ENCODE results near the gene FBXL4.

FBXL4 gene

GRCh38 chr6:98877250-98877649 lies 70.5 kb downstream of the FBXL4 start:
- no peak for DNase-seq

DNA sequence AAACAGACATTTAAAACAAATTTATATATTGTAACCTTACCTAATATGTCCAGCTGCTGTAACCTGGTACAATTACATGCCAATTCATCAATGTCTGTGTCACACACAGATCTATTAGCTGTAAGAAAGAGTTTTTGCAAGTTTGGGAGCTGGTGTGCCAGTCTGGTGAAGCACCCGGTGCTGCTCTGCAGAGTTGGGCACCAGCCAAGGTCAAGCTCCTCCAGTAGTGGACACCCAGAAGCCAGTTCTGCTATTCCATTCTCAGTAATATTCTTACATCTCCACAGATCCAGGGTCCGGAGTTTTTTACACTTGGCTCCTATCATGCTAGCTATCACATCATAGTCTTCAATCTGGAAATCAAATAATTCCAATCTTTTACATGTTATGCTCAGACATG lies 72.4 kb downstream of the FBXL4 start:
- no peak for DNase-seq

- no peak for DNase-seq
Observed at GRCh38 chr6:98871821-98872220, 75.9 kb downstream of the FBXL4 start.

DNA sequence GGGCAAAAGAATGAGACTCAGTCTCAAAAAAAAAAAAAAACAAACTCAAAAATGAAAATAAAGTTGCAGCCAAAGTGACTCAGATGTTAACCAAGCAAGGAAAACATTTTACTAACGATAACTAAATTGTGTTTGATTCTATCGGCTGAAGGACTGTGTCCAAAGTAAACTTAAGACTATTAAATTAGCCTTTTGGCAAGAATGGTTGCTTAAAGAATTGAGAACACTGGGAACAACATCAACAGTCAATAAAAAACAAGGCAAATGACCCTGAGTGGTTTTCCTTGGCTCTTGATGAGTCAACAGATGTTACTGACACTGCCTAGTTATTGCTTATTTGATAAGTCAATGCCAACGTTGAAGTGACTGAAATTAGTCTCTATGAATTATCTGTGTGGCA lies 76.7 kb downstream of the FBXL4 start:
- DNase-seq: no peak

DNA sequence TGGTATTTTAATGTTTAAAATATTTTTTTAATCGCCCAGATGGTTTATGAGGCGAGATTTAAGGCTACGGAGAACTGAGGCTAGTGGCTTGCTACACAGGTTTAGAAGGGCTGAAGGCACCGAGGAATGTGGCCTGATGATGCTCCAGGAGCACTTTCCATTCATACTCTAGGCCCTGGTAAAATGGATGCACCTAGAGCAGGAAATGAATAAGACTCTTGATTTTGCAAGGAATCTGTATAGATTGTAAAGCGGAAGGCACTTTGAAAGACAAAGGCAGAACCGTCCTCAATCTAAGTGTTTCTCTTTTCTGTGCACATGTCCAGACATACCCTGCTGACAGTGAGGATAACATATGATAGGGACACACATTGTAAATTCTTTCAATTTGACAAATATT lies 83.2 kb downstream of the FBXL4 start:
- no peak for DNase-seq

GRCh38 chr6:98848539-98849242 lies 99.1 kb downstream of the FBXL4 start:
- DNase-seq: no peak

GRCh38 chr6:98847779-98848538 lies 99.8 kb downstream of the FBXL4 start:
- no peak for DNase-seq

DNA sequence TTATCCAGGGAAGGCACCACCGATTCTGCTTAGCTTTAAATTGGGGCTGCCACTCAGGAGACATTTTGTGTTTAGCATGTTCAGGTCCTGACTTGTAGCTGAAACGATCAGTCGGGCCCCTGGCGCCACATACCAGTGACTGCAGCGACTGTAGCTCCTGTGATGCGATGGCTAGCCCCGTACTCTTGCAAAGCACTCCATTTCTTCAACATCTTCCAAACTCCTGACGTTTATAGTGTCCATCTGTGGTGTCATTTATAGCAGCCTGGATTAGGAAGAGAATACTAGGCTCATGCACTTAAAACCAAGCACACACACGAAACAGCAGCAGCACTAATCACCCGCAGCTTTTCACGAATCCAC lies 100.3 kb downstream of the FBXL4 start:
- no peak for DNase-seq

DNA sequence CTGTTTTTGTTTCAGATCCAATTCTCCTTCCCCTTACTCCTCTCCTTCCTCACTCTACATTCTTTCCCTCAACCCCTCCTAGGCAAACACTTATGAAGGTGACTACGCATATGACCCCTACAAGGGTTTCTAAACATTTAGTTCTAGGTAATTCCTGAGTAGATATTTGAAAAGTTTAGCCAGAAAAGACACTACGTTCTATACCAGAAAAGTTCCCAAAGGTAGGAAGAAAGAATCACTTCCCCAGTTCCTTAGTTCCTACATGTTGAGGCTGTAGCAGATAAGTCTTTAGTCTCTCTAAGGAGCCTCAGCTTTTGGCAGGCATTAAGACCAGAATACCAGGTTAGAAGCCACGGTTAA lies 101.7 kb downstream of the FBXL4 start:
- DNase-seq: no peak

- DNase-seq: peak; percentile 79
Observed at GRCh38 chr6:98845211-98846020, 102.3 kb downstream of the FBXL4 start.

DNA sequence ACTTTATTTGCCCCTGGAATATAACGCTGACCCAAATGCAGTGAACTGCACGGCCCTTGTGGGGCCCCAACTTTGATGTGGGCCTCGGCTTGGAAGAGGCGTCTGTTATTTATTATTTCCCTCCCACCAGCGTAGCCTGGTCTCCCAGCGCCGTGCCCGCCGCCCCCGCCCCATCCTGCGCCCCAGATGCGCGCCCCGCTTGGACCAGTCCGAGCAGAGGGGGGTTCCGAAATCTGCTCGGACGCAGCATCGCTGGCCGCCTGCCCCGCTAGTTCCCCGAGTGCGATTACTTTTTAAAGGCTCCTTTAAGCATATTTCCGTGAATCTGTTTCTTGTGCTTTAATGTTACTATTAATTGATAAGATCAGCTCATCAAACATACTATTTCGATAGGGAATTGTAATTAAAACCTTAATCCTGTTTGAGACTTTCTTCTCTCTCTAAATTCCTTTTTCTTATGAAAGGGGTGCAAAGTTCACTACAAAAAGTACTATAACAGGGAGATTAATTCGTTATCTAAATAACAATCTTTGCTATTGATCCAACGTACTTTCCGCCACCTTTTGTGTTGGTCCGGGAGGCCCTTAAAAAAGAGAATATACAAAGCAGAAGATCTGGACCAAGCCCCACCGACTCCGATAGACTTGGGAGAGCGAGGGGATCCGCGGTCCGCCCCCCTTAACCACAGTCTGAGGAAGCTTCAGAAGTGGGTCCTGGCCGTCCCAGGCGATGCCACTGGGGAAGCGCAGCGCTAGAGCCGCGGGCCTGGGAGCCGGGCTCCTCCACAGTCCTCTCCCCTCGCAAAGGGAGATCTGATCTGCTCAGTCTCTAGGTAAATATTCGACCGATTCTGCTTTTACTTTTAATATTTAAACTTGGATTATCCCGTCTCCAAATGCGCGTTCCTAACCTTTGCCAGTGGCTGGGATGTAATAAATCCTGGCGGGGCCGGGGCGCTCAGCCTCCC lies 103.2 kb downstream of the FBXL4 start:
- no peak for DNase-seq

- no peak for DNase-seq
Observed at GRCh38 chr6:98843271-98844243, 104.2 kb downstream of the FBXL4 start.

GRCh38 chr6:98842342-98843180 lies 105.2 kb downstream of the FBXL4 start:
- no peak for DNase-seq

- no peak for DNase-seq
Observed at GRCh38 chr6:98841621-98842341, 106.0 kb downstream of the FBXL4 start.

- DNase-seq: no peak
Observed at GRCh38 chr6:98840996-98841513, 106.7 kb downstream of the FBXL4 start.

DNA sequence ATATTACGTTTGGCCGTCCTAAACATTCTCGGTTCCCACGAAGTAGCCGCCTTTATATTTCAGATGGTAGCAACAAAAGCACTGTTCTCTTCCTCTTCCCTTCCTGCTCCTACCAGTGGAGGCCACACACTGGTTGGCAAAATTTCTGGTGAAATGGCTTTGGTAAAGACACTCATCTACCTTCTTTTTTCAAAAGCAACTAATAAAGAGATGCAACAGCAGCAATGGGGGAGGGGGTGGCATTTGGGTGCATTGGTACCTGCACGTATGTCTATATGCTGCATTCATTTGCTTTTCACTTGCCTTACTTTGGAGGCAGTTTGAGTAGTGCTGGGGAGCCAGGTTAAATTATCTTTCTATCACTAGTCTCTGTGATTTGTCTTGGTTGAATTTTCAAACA lies 107.4 kb downstream of the FBXL4 start:
- DNase-seq: no peak

DNA sequence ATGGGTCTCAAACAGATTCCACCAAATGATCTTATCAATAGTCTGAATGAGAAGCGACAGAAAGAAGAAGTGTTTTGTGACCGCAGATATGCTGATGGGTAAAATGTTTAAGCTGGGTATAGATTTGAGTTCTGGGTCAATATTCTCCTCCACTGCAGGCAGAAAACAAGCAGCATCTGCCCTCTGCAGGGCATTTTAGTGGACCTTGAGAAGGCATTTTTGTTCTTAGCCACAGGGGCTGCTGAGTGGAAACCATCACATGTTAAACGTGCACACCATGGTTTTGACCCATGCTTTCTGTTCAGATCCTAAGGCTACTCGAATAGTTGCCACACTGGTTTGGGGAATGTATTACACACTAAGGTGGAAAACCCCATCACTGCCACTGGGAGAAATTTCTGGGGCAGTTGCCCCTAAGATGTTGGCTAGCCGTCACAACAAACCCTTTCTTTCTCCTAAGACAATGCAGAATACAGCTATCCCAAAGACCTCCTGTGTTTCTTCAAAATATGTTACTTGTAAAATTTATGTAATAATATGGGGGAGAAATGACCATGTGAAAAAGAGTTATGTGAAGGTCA lies 107.9 kb downstream of the FBXL4 start:
- DNase-seq: no peak

- no peak for DNase-seq
Observed at GRCh38 chr6:98838975-98839374, 108.8 kb downstream of the FBXL4 start.

- DNase-seq: no peak
Observed at GRCh38 chr6:98838032-98838431, 109.7 kb downstream of the FBXL4 start.

Measured in fibroblast of skin of right quadriceps (primary cell).